Liver (tissue), 9 donors: ENCODE results near the gene FOCAD. TPM values are rescaled to one million over a fixed set of nuclear protein-coding genes. Genes with fewer than 3 reads are reported as not detected.

Source experiments
- DNase-seq: peaks from one replicate; pipeline ENCODE4 v3.0.0-alpha.2; 2017; ENCODE audit warnings: low spot score
- H3K27ac ChIP-seq, 2 donors: one replicate each; pipeline ENCODE4 v1.7.0; 2013; ENCODE audit warnings: inconsistent platforms in 2 of 2, low read length in 2 of 2, control low read depth in 1 of 2, low read depth in 1 of 2, mild to moderate bottlenecking in 1 of 2
- H3K27me3 ChIP-seq, 4 donors: one replicate each; pipeline versions ENCODE4 v1.6.1 to v1.7.0; 2013; ENCODE audit warnings: low read length in 3 of 4, inconsistent platforms in 1 of 4, mild to moderate bottlenecking in 1 of 4, moderate library complexity in 1 of 4; ENCODE audit not compliant: control insufficient read depth in 4 of 4, insufficient read depth in 4 of 4
- H3K36me3 ChIP-seq, 4 donors: one replicate each; pipeline versions ENCODE4 v1.6.1 to v1.7.0; 2013; ENCODE audit warnings: low read length in 3 of 4, mild to moderate bottlenecking in 3 of 4, low read depth in 1 of 4, moderate library complexity in 1 of 4; ENCODE audit not compliant: control insufficient read depth in 4 of 4, insufficient read depth in 3 of 4
- H3K4me1 ChIP-seq, 4 donors: one replicate each; pipeline versions ENCODE4 v1.6.1 to v1.7.0; 2013; ENCODE audit warnings: low read length in 3 of 4, mild to moderate bottlenecking in 3 of 4, moderate library complexity in 1 of 4; ENCODE audit not compliant: control insufficient read depth in 4 of 4, insufficient read depth in 4 of 4
- H3K4me3 ChIP-seq, 3 donors: one replicate each; pipeline versions ENCODE4 v1.6.1 to v1.7.0; 2013; ENCODE audit warnings: low read length in 3 of 3, control low read depth in 1 of 3, low read depth in 1 of 3, mild to moderate bottlenecking in 1 of 3
- H3K9ac ChIP-seq, 2 donors: one replicate each; pipeline ENCODE4 v1.7.0; 2013; ENCODE audit warnings: low read length in 2 of 2, mild to moderate bottlenecking in 2 of 2, moderate library complexity in 2 of 2, control low read depth in 1 of 2, low read depth in 1 of 2
- H3K9me3 ChIP-seq, 4 donors: one replicate each; pipeline versions ENCODE4 v1.6.1 to v1.7.0; 2013; ENCODE audit warnings: low read length in 3 of 4; ENCODE audit not compliant: control insufficient read depth in 4 of 4
- EGR1 ChIP-seq, 2 donors: IDR thresholded peaks; 2 replicates each; pipeline ENCODE4 v1.6.1; 2016 to 2018; ENCODE audit warnings: antibody characterized with exemption in 2 of 2, low read depth in 2 of 2
- FOXA1 ChIP-seq: IDR thresholded peaks from 2 replicates; pipeline ENCODE4 v1.6.1; 2016; ENCODE audit warnings: antibody characterized with exemption
- GABPA ChIP-seq, 2 donors: IDR thresholded peaks in 1 of 2; conservative IDR thresholded peaks in 1 of 2; 2 replicates each; pipeline ENCODE4 v1.6.1; 2016; ENCODE audit warnings: antibody characterized with exemption in 2 of 2, mild to moderate bottlenecking in 1 of 2, moderate library complexity in 1 of 2
- HNF4A ChIP-seq, 2 donors: conservative IDR thresholded peaks; 2 replicates each; pipeline ENCODE4 v1.6.1; 2016; ENCODE audit warnings: antibody characterized with exemption in 2 of 2, mild to moderate bottlenecking in 2 of 2
- HNF4G ChIP-seq: IDR thresholded peaks from 2 replicates; pipeline ENCODE4 v1.6.1; 2016; ENCODE audit warnings: antibody characterized with exemption
- JUND ChIP-seq, 2 donors: IDR thresholded peaks; 2 replicates each; pipeline ENCODE4 v1.6.1; 2016; ENCODE audit warnings: antibody characterized with exemption in 2 of 2
- NR2F2 ChIP-seq: IDR thresholded peaks from 2 replicates; pipeline ENCODE4 v1.6.1; 2016; ENCODE audit warnings: antibody characterized with exemption
- RAD21 ChIP-seq, 2 donors: IDR thresholded peaks; 2 replicates each; pipeline ENCODE4 v1.6.1; 2016; ENCODE audit warnings: antibody characterized with exemption in 2 of 2, mild to moderate bottlenecking in 2 of 2
- RXRA ChIP-seq, 2 donors: IDR thresholded peaks; 2 replicates each; pipeline ENCODE4 v1.6.1; 2017 to 2018; ENCODE audit warnings: antibody characterized with exemption in 2 of 2, mild to moderate bottlenecking in 1 of 2
- SP1 ChIP-seq: IDR thresholded peaks from 2 replicates; pipeline ENCODE4 v1.6.1; 2018; ENCODE audit warnings: antibody characterized with exemption, mild to moderate bottlenecking
- TAF1 ChIP-seq: conservative IDR thresholded peaks from 2 replicates; pipeline ENCODE4 v1.6.1; 2016; ENCODE audit warnings: antibody characterized with exemption, mild to moderate bottlenecking
- WGBS: extraction: QIAGEN DNeasy Blood & Tissue Kit; methylation state at CpG from one replicate; pipeline ENCODE4 v1.1.7; 2013; 5-methylcytosine and 5-hydroxymethylcytosine counted together
- polyA plus RNA-seq, 2 donors: library from polyadenylated mRNA; stranded (reverse) in 1 of 2; unstranded in 1 of 2; fragments of 200-250 nt in 1 of 2; fragments of >200 nt in 1 of 2; fragmentation: Nextera tagmentation in 1 of 2; extraction: Ambion mirVana in 1 of 2; gene quantifications; one replicate each; pipeline versions ENCODE4 v1.2.1 to v1.2.3, GENCODE V29; 2013 to 2015
- total RNA-seq, 2 donors: library from RNA; depleted of rRNA; stranded (reverse); fragments of >200 nt; gene quantifications; one replicate each; pipeline ENCODE4 v1.2.3, GENCODE V29; 2014
- TF ChIP-seq, protein P1 (sequence below): IDR thresholded peaks from 2 replicates; pipeline ENCODE4 v1.6.1; 2016; ENCODE audit warnings: antibody characterized with exemption
- TF ChIP-seq, protein P2 (sequence below): IDR thresholded peaks from 2 replicates; pipeline ENCODE4 v1.6.1; 2016; ENCODE audit warnings: antibody characterized with exemption, mild to moderate bottlenecking
- TF ChIP-seq, protein P3 (sequence below): IDR thresholded peaks from 2 replicates; pipeline ENCODE4 v1.6.1; 2016; ENCODE audit warnings: antibody characterized with exemption
- TF ChIP-seq, protein P4 (sequence below): IDR thresholded peaks from 2 replicates; pipeline ENCODE4 v1.6.1; 2016; ENCODE audit warnings: antibody characterized with exemption
- TF ChIP-seq, protein P5 (sequence below): fragments of 150-350 bp; IDR thresholded peaks from 2 replicates; pipeline ENCODE4 v1.5.1; 2017; ENCODE audit warnings: improper control_type of control experiment, low read depth, low read length; ENCODE audit not compliant: missing input control
- donor health status: healthy.
- donor health status: healthy.
- donor health status: healthy.
- donor health status: healthy.
- donor health status: healthy.

FOCAD gene
- total and polyA plus RNA-seq, 4 donors = 3.2 to 21.0 (median 10.3) TPM

DNA sequence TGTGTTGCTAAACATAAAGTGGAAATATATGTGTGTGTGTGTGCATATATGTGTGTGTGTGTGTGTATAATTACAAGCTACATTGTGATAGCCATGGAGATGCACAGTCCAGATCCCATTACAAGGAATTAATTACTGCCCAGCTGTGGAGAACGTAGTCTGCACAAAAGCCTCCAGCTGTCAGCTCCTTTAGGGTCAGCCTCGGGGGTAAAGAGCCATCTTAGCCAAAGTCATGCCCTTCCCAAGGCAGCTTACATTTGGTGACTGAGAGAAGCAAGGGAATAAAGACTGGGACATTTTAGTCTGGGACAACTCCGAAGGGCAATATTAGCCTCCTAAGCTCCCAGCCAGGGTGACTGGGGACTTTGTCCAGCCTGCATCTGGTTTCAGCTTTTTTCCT, 21.9 kb upstream of the FOCAD start:
- Histone ChIP-seq H3K4me3 (no peak overlapping the region), H3K36me3 (no peaks in the 10 kb centered on the region), H3K27ac (no peak overlapping the region), H3K9me3 (no peaks in the 10 kb centered on the region), H3K9ac (no peak overlapping the region), H3K27me3 (no peaks in the 10 kb centered on the region), H3K4me1 (no peaks in the 10 kb centered on the region)
- WGBS = 71% methylated on average over 3 of the region's 3 CpGs
- TF ChIP-seq, protein P1, sequence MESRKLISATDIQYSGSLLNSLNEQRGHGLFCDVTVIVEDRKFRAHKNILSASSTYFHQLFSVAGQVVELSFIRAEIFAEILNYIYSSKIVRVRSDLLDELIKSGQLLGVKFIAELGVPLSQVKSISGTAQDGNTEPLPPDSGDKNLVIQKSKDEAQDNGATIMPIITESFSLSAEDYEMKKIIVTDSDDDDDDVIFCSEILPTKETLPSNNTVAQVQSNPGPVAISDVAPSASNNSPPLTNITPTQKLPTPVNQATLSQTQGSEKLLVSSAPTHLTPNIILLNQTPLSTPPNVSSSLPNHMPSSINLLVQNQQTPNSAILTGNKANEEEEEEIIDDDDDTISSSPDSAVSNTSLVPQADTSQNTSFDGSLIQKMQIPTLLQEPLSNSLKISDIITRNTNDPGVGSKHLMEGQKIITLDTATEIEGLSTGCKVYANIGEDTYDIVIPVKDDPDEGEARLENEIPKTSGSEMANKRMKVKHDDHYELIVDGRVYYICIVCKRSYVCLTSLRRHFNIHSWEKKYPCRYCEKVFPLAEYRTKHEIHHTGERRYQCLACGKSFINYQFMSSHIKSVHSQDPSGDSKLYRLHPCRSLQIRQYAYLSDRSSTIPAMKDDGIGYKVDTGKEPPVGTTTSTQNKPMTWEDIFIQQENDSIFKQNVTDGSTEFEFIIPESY = no peak
- TF ChIP-seq EGR1 (IDR thresholded peaks at IDR 0.05; ENCODE audit: low read depth in 2 of 2) = no peak
- no peak for TF ChIP-seq SP1
- no peak for TF ChIP-seq NR2F2
- no peak for TF ChIP-seq HNF4A (conservative IDR thresholded peaks at IDR 0.05)
- TF ChIP-seq, protein P2, sequence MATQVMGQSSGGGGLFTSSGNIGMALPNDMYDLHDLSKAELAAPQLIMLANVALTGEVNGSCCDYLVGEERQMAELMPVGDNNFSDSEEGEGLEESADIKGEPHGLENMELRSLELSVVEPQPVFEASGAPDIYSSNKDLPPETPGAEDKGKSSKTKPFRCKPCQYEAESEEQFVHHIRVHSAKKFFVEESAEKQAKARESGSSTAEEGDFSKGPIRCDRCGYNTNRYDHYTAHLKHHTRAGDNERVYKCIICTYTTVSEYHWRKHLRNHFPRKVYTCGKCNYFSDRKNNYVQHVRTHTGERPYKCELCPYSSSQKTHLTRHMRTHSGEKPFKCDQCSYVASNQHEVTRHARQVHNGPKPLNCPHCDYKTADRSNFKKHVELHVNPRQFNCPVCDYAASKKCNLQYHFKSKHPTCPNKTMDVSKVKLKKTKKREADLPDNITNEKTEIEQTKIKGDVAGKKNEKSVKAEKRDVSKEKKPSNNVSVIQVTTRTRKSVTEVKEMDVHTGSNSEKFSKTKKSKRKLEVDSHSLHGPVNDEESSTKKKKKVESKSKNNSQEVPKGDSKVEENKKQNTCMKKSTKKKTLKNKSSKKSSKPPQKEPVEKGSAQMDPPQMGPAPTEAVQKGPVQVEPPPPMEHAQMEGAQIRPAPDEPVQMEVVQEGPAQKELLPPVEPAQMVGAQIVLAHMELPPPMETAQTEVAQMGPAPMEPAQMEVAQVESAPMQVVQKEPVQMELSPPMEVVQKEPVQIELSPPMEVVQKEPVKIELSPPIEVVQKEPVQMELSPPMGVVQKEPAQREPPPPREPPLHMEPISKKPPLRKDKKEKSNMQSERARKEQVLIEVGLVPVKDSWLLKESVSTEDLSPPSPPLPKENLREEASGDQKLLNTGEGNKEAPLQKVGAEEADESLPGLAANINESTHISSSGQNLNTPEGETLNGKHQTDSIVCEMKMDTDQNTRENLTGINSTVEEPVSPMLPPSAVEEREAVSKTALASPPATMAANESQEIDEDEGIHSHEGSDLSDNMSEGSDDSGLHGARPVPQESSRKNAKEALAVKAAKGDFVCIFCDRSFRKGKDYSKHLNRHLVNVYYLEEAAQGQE = no peak
- DNase-seq = no peak

DNA sequence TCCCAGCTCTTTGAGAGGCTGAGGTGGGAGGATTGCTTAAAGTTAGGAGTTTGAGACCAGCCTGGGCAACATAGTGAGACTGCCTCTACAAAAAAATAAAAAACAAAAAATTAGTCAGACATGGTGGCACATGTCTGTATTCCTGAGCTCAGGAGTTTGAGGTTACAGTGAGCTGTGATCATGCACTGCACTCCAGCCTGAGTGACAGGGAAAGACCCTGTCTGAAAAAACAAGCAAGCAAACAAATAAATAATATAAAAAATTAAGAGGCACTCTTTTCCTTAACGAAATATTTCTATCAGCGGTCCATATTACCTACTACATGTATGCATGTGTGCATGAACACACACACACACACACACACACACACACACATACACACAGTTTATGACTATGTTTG, 20.9 kb upstream of the FOCAD start:
- no peaks in the 10 kb centered on the region for H3K4me1 ChIP-seq
- DNase-seq = no peak

More for the DNA sequence above, 20.9 kb upstream of the FOCAD start:
- Histone ChIP-seq H3K9me3 (no peaks in the 10 kb centered on the region), H3K9ac (no peak overlapping the region), H3K27ac (no peak overlapping the region), H3K27me3 (no peaks in the 10 kb centered on the region), H3K36me3 (no peaks in the 10 kb centered on the region), H3K4me3 (no peak overlapping the region)
- 94% methylated on average over 2 of the region's 2 CpGs for WGBS
- TF ChIP-seq HNF4A (conservative IDR thresholded peaks at IDR 0.05) (no peak), RAD21 (IDR thresholded peaks at IDR 0.05) (no peak), GABPA (IDR thresholded peaks at IDR 0.05 in 1 of 2, conservative IDR thresholded peaks at IDR 0.05 in 1 of 2) (no peak), TAF1 (no peak), JUND (IDR thresholded peaks at IDR 0.05) (no peak), RXRA (IDR thresholded peaks at IDR 0.05) (no peak), FOXA1 (no peak), HNF4G (no peak)
- TF ChIP-seq, protein P3, sequence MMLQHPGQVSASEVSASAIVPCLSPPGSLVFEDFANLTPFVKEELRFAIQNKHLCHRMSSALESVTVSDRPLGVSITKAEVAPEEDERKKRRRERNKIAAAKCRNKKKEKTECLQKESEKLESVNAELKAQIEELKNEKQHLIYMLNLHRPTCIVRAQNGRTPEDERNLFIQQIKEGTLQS = no peak
- TF ChIP-seq, protein P4, sequence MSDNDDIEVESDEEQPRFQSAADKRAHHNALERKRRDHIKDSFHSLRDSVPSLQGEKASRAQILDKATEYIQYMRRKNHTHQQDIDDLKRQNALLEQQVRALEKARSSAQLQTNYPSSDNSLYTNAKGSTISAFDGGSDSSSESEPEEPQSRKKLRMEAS = no peak
- TF ChIP-seq, protein P5, sequence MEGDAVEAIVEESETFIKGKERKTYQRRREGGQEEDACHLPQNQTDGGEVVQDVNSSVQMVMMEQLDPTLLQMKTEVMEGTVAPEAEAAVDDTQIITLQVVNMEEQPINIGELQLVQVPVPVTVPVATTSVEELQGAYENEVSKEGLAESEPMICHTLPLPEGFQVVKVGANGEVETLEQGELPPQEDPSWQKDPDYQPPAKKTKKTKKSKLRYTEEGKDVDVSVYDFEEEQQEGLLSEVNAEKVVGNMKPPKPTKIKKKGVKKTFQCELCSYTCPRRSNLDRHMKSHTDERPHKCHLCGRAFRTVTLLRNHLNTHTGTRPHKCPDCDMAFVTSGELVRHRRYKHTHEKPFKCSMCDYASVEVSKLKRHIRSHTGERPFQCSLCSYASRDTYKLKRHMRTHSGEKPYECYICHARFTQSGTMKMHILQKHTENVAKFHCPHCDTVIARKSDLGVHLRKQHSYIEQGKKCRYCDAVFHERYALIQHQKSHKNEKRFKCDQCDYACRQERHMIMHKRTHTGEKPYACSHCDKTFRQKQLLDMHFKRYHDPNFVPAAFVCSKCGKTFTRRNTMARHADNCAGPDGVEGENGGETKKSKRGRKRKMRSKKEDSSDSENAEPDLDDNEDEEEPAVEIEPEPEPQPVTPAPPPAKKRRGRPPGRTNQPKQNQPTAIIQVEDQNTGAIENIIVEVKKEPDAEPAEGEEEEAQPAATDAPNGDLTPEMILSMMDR = no peak
- TF ChIP-seq, protein P2 = no peak
- TF ChIP-seq, protein P1 = no peak
